ENCODE measurements around the gene SFN.
A peak's percentile ranks its signal among the peaks of the same experiment; 100 is the strongest.
"Not testable (repeated sequence)": the region's sequence is repeated elsewhere in the genome, so short reads cannot be mapped to it uniquely, and the experiment has no call there.

SFN gene

DNA sequence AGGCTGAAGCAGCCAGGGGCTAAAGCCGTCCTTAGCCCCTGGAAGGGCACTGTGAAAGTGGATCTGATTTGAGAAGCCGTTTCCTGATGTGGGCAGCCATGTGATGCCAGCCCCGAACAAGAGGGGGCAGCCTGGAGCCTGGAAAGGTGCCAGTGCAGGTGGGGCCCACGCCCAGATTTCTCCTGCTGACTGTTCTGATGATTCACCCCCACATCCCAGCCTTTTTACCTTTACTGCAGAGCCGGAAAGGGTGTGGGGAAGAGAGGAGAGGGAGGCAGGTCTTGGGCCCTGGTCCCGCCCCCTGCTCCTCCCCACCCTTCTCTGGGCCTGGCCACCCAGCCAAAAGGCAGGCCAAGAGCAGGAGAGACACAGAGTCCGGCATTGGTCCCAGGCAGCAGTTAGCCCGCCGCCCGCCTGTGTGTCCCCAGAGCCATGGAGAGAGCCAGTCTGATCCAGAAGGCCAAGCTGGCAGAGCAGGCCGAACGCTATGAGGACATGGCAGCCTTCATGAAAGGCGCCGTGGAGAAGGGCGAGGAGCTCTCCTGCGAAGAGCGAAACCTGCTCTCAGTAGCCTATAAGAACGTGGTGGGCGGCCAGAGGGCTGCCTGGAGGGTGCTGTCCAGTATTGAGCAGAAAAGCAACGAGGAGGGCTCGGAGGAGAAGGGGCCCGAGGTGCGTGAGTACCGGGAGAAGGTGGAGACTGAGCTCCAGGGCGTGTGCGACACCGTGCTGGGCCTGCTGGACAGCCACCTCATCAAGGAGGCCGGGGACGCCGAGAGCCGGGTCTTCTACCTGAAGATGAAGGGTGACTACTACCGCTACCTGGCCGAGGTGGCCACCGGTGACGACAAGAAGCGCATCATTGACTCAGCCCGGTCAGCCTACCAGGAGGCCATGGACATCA, at the start of gene SFN:
SFN (plus strand) TSS at position 369 of the 904 bp plus-strand sequence; CDS start at position 433, 64 bp downstream.
- DNase-seq (ENCODE audit: low spot score): peak; percentile 71

DNA sequence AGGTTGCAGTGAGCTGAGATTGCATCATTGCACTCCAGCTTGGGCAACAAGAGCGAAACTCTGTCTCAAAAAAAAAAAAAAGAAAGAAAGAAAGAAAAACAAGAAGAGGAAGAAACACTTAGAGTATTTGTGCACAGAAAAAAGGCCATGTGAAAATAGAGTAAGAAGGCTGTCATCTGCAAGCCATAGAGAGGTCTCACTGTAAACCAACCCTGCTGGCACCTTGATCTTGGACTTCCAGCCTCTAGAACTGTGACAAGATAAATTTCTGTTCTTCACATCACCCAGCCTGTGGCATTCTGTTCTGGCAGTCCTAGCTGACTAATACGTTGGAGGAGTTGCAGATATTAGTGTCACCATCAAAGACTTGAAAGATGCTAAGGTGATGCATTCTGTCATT, 48.6 kb upstream of the SFN start:
- DNase-seq (ENCODE audit: low spot score): no peak

DNA sequence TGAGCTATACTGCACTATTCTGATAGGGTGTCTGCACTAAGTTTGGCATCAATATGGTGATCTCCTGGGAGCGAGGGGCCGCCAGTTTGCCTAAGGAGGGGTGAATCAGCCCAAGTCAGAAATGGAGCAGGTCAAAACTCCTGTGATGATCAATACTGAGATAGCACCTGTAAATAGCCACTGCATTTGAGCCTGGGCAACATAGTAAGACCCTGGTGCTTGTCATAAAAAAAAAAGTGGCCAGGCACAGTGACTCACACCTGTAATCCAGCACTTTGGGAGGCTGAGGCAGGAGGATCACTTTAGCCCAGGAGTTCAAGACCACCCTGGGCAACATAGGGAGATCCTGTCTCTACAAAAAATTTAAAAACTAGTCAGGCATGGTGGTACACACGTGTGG, 48.1 kb upstream of the SFN start:
- no peak for DNase-seq (ENCODE audit: low spot score)

DNA sequence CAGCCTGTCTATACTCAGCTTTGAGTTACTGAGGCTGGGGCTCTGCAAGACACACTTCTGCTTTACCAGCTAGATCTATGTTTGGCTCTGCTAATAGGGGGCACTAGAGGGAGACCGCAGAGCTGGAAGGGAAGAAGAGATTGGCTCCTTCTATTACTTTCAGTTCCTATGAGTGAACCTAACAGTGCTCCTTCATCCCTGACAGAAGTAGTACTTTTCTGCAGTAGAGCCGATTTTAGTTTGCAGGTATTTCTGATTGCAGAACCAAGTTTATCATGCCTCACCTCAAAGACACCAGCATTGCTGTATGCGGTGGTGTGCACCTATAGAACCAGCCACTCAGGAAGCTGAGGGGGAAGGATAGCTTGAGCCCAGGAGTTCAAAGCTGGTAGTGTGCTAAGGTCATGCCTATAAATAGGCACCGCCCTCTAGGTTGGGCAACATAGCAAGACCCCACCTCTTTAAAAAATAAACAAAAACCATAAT, 42.1 kb upstream of the SFN start:
- DNase-seq (ENCODE audit: low spot score): no peak

DNA sequence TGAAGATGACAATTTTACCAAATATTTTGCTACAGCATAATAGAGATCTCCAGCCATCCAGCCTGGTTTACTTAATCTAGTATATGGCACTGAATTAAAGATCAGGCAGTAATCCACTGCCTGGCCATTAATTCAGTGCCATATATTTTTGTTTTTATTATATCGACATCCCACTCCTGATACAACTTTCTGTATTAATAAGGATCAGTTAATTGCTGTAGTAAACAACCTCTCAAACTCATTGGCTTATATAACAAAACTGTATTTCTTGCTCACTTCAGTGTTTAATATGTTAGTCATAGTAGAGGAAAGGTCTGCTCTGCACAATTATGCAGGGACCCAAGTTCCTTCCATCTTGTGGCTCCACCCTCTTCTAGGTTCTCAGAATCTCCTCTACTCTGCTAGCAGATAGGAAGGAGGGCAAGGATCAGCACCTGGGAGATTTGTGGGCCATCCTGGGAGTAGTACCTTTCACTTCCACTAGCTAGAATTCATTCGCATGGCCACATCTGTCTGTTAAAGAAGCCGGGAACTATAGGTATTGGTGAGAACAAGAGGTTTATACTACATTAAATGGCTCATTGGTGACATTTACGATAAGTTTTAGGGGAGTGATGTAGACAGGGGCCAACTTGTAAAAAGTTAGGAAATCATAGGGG, 40.1 kb upstream of the SFN start:
- DNase-seq (ENCODE audit: low spot score): no peak

DNA sequence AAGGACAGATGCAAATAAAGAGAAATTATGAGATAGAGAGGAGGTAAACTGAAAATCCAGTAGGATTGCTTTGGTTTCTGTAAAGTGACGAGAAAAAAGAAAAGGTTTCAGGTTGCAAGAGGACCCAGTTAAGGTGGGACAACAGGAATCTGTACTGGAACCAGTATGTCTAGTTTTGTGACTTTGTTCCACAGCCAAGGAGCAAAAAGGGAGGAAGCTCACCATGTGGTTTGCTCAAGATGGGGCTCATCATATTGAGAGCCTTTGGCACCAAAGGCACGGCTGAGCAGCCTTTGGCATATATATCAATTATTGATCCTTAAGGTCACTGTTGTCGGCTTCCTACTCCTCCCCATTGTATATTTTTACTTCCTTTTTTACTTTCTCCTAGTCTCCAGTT, 38.2 kb upstream of the SFN start:
- no peak for DNase-seq (ENCODE audit: low spot score)

DNA sequence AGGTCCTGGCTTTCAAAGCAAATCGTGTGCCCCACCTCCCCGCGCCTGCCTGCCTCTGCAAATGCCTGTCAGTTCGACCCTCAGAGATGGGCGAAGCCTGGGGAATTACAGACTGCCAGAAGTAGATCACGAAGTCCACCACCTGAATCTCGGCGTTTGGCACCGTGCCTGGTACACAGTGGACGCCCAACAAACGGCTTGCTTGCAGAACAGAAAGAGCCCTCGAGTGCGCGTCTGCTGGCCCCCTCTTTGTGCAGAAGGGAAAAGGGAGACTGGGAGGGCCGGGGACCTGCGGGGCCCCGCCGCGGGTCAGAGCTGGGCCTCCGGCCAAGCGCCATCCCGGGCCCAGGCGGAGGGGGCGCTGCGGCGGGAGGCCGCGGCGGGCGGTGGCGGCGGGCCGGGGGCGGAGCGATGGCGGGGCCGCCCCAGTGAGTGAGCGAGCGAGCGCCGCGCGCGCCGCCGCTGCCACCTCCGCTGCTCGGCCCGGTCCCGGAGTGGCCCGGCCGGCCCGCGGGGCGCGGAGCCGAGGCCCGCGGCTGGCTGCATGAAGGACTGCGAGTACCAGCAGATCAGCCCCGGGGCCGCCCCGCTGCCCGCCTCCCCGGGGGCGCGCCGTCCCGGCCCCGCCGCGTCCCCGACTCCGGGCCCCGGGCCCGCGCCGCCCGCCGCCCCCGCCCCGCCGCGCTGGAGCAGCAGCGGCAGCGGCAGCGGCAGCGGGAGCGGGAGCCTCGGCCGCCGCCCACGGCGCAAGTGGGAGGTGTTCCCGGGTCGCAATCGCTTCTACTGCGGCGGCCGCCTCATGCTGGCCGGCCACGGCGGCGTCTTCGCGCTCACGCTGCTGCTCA, 36.5 kb upstream of the SFN start, which contains the start of gene ZDHHC18:
ZDHHC18 (plus strand) TSS at position 428 of the 845 bp plus-strand sequence; CDS start at position 545, 117 bp downstream.
- DNase-seq (ENCODE audit: low spot score): peak; percentile 63

DNA sequence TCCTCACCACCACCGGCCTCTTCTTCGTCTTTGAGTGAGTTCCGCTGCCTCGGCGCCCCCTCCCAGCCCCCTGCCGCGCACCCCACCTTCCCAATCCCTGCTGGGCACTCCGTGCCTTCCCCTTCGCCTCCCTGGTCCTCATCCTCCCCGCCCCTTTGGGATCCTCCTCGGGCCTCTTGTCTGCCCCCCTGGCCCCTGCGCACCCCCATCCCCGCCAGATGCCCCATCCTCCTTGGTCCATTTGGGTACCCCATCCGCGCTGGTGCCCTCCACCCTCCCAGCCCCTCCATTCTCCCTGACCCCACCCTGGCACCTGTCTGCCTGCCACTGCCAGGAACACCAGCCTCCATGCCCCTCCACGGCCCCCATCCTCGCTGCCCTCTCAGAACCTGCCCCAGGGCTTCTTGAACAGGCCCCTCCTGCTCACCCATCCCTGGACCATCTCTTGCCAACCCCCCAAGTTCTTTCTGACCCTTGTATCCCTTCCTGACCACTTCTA, 35.8 kb upstream of the SFN start:
- no peak for DNase-seq (ENCODE audit: low spot score)

DNA sequence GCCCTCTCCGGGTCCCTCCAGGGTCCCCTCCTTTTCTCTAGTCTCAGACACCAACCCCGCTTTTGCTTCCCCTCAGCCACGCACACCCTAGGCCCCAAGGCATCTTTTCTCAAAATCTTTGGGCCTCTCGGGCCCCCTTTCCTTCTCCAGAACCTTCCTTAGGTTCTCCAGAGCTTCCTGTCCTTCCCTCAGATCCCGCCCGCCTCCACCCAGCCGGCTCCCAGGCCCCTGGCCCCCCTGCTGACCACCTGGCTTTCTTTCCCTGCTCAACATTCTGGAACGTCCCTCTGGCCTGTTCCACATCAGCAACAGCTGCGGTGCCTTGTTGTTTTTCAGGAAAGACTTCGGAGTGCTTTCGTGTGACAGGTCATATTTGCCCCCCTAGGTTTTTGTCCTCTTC, 35.3 kb upstream of the SFN start:
- no peak for DNase-seq (ENCODE audit: low spot score)

DNA sequence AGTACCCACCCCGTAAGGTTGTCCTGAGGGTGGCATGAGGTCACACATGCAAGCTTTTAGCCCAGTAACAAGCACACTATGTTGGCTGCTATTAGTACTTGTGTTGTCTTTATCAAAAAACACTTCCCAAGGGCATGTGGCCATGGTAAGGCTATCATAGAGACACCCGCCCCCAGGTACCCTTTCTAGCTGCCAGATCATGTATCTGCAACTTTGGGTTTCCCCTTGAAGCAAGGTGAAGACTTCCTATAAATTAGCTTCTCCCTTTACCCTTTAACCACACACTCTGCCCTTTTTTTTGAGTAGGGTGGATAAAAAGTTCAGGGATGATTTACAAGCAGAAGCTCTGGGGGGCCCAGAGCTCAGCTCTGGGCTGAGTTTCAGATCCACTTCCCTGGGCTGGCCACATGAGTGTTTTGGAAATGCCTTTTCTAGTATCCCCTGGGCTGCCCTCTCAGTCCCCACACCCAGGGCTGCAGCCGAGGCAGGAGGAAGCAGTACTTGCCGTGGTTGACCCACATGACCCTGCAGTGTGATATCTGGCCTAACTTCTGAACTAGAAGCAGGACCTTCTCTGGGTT, 34.4 kb upstream of the SFN start:
- DNase-seq (ENCODE audit: low spot score): no peak

DNA sequence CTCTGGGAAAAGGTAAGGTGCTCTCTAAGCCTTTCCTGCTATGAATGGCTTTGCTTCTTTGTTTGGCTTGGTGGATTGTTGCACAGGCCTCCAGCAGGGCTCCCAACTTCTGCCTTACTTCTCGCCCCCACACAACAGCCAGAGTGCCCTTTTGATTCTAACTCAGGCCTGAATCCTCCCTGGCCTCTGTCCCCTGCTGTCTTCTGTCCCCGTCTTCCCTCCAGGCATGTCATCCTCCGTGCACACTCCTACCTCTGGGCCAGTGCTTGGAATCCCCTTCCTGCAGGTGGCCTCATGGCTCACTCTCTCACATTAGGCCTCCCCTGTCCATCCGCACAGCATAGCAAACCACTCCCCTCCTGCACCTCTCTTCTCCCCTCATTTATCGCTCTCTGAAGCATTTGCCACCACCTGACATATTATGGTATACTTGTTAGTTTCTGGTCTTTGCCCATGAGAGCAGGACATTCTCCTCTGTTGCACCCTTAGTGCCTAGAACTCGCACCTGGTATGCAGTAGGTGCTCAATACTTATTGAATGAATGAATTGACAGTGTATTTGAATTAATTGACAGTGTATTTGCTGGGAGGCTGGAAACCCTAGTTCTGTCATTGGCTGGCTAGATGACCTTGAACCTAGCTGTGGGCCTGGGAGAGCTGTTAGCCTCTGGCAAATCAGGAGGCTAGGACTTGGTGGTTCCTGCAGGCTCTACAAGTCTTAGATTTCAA, 33.6 kb upstream of the SFN start:
- DNase-seq (ENCODE audit: low spot score): no peak

DNA sequence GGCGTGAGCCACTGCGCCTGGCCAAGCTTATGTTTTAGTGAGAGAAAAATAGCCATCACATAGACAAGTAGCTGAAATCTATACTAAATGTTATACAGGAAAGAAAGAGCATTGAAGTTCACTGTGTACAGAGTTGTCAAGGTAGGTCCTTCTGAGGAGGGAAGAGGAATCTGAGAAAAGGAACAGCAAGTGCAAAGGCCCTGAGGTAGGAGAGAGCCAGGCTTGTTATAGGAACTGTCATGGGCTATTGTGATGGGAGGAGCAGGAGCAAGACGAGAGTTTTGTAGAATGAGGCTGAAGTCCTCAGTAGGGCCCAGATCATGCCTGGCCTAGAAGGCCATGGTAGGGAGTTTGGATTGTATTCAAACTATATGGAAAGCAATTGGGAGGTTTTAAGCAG, 31.9 kb upstream of the SFN start:
- no peak for DNase-seq (ENCODE audit: low spot score)

DNA sequence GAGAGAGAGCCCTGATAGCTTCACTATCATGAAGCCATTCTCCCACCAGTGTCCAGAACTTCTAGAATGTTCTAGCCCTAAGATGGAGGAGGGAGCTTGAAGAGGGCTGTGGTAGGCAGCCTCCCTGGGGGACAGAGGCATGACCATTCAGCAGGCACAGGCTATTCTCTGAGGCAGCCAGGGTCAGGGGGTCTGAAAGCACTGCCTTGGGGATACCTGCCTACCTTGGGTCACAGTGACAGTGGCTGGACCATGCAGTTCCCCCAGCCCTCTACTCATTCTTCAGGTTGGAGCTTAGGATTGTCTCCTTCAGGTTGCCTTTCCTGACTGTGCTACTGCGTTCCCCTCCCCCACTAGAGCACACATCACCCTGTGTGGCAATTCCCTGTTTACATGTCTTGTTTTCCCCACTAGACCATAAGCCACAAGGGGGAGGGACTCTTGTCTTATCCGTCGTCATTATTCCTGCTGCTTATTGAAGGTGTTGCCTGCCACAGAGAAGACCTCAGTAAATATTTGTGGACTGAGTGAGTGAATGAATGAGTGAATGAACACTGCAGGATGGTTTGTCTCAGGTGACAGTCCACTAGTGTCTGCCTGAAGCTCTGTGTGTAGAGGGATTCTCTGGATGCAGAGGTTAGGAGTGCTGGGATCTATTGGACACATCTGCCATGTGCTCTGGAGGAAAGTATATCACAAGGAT, 31.3 kb upstream of the SFN start:
- DNase-seq (ENCODE audit: low spot score): no peak

DNA sequence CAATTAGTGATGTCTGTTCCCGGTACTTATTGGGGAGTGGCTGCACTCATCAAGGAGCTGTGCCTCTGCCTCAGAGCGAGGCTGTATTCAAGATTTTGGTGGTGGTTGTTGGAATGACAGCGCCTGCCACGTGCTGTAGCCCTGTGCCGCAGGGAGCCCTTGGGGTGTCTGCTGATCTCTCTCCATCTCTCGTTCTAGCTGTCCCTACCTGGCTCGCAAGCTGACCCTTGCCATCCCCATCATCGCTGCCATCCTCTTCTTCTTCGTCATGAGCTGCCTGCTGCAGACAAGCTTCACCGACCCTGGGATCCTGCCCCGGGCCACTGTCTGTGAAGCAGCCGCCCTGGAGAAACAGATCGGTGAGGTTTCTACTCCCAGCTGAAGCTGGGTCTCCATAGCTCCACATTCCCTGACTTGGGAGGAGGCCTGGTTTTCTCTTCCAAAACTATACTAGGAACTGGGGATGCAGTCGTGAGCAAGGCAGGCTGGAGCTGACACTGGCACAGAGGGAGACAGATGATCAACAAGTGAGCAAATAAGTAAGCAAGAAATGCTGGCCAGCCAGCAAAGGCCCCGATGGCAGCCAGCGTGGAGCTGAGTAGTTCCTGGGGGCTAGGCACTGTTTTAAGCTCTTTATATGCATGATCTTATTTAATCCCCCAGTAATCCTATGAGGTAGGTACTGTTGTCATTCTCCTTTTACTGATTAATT, 30.5 kb upstream of the SFN start:
- DNase-seq (ENCODE audit: low spot score): no peak

DNA sequence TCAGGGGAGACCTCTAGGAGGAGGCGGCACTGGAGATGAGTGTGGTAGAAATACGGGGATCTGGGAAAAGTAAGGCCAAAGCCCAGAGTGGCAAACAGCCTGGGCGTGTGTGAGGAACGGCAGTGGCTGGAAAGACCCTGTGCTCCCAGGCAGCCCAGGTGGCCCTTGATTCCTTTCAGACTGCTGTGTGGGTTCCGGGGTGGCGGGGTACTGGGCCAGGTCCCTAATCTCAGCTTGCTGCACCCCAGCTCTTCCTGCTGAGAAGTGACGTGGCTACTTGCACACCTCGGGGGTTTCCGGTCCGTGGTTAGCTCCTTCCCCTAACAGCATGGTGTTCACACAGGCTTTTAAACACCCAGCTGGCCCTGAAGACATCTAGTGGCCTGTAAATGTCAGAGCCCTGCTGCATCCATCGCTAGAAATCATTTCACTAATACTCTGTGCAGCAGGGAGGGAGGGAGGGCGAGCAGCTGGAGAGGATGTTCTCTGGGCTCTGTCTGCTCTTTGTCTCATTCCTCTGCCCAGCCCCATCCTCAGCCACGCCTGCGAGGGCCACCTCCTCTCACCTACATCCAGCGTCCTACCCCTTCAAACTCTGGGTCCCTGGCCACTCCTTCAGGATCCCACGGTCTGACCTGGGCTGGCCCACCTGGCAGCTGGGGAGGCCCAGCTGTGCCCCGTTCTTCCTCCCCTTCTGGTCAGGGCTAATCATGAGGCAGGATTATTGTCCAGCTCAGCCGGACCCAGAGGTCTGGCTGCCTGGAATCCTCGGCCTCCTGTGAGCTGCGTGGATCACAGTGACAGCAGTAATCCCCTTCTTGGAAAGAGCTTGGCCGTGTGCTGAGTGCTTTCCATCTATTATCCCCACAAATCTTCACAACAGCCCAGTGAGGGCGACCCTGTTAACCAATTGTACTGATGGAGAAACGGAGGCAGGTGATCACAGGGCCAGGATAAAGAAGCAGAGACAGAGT, 29.2 kb upstream of the SFN start:
- DNase-seq (ENCODE audit: low spot score): no peak

DNA sequence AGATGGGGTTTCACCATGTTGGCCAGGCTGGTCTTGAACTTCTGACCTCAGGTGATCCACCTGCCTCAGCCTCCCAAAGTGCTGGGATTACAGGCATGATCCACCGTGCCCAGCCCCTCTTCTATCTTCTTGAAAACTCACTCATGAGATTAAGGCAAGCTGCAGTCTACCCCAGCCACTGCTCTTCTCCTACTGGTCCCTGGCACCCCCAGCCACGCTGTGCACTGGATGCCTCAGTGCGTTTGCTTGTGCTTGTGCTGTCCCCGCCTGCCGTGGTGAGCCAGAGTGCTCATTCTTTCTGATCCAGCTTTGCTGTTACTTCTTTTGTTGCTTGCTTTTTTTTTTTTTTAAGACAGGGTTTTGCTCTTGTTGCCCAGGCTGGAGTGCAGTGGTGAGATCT, 25.3 kb upstream of the SFN start:
- not testable (repeated sequence) for DNase-seq (ENCODE audit: low spot score)

DNA sequence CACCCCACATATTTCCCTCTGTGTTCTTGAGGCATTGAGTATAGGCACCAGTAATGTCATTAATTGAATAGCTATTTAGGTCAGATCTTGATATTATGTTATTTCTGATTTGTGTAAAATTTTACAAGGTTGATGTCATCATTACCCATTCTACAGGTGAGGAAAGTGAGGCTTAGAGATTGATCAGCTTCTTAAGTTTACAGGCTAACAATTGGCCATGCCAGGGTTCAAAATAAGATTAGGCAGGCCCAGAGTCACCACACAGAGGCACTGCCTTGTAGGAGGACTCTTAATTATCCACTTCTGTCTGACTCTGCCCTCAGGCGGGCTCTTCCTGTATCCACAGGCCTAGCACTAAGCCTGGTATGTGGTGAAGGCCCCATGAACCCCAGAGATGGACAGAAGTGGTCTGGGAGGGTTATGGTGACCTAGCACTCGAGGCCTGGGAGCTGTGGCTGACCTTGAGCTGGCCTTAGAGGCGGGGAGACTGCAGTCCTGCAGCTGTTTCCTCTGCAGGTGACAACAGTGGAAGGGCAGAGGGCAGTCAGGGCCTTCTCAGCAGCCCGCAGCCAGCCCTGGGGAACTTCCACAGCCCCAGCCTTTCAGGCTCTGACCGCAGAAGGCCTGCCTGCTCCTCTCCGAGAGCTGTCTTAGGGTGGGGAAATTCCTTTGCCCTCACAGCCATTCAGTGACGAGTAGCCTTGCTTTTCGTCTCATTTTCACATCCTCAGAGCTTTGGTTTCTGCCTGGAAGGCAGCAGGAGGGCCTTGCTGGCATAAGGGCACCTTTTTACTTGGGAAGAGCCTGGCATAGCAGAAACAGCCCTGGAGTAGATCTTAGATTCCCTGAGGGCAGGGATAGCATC, 24.2 kb upstream of the SFN start:
- DNase-seq (ENCODE audit: low spot score): no peak

DNA sequence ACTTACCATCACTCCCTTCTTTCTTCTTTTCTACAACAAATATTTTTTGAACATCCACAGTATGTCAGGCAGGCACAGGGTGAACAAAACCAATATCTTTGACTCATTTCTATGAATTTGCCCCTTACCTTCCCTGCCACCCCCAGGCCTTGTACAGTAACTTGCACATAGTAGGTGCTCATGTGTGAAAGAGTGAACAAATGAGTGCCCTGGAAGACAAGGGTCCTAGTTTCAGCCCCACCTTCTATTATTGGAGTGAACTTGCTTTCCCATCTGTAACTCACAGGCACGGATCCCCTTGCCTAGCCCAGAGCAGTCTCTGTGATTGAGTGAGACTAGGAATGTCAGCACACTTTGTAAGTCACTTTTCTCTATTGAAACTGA, 23.6 kb upstream of the SFN start:
- no peak for DNase-seq (ENCODE audit: low spot score)

Measured in cerebellar cortex (tissue), 1 donor.